Measurements from ENCODE around the gene MAPK1.
"Not testable (repeated sequence)": the region's sequence is repeated elsewhere in the genome, so short reads cannot be mapped to it uniquely, and the experiment has no call there.

MAPK1 gene

DNA sequence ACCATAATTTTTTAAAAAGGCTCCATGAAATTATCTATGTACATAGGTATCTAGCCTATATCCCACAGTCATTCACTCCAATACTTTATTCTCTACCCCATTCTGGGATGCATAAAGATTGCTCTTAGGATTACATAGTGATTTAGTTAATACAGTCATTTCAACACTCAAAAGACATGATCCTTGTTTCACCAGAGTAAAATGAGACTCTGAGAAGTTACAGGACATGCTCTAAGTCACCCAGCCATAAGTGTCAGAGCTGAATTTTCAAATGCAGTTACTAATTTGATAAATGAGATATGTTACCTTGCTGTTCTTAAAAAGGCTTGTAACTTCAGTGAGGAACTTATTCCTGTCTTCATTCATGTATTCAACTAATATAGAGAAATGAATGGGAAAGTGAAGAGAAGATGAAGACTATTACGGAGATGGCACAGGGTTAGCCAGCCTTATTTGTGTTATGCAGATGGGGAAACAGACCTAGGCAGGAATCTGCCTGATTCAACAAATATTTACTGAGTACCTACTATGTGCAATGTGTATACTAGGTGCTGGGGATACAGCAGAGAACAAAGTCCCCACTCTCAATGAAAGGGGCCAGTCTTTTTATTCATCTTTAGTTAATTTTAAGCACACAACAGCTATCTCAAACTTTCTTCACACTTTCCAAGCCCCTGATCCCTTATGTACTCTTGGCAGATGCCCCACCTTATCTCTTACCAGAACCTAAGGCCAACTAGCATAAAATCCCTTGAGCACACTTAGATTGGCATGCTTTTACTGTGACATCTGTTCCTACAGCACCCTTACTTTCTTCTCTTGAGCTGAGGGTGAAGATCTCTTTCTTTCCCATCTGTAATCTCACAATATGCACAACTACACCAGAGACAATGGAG is 21.6 kb downstream of the MAPK1 start:
- DNase-seq: no peak

DNA sequence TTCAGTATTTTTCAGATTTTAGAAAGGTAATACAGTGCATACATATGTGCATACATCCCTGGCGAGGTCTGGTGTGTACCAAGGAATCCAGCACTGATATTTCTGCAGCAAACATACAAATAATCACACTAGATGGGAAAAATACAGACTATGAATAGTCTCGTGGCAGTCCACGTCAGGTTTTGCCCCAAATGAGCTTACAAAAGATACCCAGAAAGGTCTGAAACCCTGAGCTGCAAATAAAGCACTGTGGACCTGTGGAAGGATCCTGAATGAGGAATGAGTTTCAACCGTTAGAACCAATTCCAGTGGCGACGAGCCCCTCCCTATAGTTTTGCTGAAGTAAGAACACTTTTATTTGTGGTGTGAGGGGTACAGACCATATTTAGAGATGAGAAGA is 24.5 kb downstream of the MAPK1 start:
- DNase-seq: no peak

DNA sequence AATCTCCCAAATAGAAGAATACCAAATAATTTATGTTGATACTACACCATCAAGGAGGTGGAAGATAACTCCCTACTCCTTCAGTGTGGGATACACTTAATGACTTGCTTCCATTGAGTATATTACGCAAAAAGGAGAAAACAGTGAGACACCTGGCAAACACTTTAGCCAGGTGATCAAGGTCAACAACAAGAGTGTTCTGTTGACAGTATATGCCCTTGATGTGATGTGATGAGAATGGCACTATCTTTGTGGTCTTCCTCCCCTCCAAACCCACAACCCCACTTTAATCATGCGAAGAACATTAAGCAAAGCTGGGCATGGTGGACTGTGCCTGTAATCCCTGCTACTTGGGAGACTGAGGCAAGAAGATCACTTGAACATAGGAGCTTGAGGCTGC is 26.0 kb downstream of the MAPK1 start:
- DNase-seq: no peak

DNA sequence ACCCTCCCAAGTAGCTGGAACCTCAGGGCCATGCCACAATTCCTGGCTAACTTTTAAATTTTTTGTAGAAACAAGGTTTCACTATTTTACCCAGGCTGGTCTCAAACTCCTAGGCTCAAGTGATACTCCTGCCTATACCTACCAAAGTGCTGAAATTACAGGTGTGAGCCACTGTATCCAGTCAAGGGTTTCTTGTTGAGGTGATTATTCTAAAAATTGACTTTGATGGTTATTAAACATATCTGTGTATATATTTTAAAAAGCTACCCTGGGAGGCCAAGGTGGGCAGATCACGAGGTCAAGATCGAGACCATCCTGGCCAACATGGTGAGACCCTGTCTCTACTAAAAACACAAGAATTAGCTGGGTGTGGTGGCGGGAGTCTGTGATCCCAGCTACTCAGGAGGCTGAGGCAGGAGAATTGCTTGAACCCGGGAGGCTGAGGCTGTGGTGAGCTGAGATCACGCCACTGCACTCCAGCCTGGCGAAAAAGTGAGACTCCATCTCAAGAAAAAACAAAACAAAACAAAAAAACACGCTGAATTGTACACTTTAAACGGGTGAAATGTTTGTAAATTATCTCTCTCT is 27.1 kb downstream of the MAPK1 start:
- DNase-seq: no peak

DNA sequence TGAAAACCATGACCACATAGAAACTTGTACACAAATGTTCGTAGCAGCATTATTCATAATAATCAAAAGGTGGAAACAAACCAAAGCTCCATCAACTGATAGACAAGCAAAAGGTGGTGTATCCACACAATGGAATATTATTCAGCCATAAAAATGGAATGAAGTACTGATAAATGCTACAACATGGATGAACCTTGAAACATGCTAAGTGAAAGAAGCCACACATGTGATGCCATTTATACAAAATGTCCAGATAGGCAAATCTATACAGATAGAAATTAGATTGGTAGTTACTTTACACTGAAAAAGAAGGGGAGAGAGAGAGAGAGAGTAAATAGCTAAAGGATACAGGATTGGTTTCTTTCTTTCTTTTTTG is 27.7 kb downstream of the MAPK1 start:
- DNase-seq: no peak

DNA sequence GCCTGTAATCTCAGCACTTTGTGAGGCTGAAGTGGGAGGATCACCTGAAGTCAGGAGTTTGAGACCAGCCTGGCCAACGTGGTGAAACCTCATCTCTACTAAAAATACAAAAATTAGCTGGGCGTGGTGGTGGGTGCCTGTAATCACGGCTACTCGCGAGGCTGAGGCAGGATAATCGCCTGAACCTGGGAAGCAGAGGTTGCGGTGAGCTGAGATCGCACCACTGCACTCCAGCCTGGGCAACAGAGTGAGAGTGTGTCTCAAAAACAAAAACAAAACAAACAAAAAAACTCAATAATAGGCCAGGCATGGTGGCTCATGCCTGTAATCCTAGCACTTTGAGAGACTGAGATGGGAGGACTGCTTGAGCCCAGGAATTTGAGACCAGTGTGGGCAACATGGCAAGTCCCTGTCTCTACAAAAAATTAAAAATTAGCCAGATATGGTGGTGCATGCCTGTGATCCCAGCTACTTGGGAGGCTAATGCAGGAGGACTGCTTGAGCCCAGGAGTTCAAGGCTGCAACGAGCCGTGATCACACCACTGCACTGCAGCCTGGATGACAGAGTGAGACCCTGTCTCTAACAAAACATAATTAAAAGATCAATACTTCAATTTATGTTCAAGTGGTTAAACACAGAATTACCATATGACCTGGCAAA is 28.2 kb downstream of the MAPK1 start:
- DNase-seq: not testable (repeated sequence)

DNA sequence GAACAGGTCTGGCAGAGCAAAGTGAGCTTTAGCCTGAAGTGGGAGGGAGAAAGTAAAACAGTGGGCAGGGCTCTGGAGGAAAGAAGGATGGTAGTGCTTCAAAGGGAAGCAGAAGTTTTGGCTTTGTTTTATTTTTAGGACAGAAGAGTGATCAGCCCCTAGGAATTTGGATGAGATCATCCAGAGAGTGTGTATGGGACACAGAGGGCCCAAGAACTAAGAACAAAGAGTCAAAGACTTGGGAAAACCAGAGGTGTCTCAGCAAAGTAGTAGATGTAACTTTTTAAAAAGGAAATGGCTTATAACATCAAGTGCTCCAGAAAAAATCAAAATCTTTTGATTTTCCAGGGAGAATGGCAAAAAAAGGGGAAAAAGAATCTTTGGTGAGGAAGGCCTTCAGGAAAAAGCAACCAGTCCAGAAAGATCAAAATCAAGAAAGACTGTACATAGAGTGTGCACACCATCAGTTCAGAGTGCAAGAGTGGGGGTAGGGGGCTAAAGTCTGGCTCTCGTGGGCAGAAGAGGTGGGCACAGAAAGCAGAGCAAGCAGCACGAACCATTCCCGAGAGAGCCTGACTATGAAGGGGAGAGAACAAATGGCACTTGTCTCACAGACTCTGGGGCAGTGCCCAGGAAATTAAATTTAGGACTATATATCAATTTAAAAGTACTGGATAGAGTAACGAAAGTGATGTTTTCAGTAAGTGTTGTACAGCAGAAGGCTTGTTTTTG is 30.0 kb downstream of the MAPK1 start:
- DNase-seq: peak; percentile 91

DNA sequence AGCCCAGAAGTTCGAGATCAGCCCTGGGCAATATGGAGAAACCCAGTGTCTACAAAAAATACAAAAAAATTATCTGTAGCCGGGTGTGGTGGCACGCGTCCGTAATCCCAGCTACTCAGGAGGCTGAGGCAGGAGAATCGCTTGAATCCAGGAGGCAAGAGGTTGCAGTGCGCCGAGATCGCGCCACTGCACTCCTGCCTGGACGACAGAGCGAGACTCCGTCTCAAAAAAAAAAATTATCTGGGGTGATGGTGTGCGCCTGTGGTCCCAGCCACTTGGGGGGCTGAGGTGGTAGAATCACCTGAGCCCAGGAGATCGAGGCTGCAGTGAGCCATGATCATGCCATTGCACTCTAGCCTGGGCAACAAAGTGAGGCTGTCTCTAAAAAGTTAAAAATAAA is 31.0 kb downstream of the MAPK1 start:
- DNase-seq: not testable (repeated sequence)

DNA sequence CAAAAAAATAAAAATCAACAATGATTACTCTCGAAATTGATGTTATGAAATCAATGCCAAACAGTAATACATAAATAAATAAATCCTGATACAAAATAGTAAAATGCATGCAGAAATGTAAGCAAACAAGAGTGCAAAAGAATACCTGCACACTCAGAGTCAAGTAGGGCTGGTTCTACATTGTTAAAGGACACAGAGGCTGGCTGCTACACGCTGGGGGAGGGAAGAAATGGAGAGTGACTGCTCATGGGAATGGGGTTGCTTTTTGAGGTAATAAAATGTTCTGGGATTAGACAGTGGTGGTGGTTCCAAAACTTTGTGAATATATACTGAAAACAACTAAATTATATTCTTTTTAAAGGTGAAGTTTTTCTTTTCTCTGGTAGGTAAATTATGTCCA is 32.1 kb downstream of the MAPK1 start:
- no peak for DNase-seq

DNA sequence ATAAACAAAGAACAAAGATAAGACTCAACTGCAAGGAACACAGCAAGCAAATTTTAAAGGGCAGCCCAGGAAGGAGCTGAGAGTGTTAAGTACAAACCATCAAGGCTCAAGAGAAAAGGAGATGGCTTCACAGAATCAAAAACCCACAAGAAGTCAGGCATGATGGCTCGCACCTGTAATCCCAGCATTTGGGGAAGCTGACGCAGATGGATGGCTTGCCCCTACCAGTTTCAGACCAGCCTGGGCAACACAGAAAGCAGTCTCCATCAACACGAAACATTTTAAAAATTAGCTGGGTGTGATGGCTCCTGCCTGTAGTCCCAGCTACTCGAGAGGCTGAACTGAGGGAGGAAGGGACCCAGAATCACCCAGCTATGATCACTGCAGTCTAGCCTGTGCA is 32.6 kb downstream of the MAPK1 start:
- no peak for DNase-seq

DNA sequence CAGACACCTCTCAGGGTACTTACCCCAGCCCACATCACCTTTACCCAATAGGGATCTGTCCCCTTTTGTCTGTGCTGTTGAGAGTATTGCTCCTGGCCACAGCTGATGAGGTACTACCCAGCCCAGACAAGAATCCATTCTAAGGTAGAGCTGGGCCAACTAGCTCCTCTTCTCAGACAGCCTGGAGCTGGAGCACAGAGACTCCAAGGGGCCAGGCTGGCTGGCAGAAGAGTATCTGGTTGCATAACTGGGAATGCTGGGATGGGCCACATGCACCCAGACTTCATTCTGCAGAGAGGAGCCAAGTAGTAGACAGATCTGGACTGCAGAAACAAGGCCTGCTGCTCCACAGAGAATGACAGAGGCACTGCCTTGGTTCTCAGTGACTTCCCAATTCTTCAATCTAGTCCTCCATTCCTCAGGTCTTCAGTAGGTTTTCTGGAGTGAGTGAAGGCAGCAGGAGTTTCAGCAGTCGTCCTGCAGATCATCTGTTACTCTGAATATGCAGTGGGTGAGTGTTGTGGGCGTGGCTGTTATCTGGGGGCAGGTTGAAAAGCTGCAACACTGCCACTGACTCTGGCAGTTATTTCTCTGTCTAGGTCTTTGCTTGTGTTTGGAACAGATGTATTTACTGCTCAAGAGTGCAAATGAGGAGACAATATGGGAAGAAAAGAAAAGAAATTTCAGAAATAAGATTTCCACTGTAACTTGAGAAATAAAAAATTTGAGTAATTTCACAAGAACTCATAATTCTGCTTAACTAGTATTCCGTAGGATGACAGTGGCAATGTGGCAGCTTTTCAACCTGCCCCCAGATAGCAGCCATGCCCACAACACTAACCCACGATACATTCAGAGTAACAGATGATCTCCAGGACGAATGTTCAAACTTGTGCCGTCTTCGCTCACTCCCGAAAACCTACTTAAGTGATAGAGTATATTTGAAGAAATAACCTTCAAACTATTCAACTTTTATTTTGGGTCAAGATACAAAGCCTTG is 34.9 kb downstream of the MAPK1 start:
- no peak for DNase-seq

DNA sequence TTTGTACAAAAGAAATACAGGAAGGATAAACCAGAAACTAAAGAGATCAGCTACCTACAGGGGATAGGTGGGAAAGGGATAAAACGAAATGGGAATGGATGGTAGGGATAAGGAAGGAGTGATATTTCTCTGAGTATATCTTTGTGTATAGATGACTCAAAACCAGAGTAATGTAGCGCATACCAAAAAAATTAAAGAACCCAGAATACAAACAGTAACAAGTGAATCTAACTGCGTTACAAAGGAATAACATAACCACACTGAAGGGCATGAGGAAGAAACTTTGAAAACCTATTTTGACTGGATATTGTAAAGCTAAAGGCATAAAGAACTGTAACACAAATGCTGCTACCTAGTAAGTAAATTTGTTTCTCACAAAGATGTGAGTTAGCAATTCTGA is 37.9 kb downstream of the MAPK1 start:
- no peak for DNase-seq

DNA sequence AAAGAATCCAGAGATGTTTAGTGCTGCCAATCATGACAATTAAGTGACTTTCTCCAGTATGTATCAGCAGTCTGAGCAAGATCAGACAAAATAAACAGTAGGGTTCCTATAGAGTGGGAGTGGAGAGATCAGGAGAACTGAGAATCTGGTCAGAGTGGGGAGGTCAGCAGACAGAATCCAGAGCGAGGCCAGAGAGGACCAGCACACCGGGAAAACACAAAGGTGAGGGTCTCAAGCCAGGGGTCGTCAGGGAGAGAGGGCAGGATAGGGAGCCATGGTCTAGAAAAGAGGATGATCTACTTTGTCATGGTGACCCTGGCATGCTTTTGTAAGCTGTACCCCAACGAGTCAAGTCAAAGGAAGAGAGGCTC is 39.2 kb downstream of the MAPK1 start:
- DNase-seq: no peak

DNA sequence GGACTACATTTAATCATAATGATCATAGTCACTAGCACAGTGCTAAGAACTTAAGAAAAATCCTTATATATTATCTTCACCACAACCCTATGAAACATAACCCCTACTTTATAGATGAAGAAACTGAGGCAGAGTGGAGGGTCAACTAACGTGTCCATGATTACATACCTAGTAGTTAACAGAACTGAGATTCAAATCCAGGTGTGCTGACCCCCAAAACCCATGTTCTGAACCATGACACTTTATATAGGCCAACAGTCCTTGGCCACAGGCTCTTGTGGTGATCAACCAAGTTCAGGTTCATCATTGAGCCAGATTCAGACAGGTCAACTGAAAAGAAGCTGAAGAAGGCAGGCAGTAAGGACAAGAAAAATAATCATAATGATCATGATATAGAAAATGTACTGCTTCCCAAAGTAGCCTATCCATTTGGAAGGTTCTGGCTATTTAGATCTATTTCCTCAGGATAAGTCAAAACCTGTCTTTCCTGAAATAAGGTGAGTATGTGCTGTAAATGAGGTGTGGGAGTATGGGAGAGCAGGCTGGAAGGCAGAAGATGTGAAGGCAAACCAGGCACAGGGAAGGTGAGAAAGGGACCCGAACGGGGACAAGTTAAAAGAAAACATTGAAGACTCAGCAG is 39.7 kb downstream of the MAPK1 start:
- DNase-seq: no peak

DNA sequence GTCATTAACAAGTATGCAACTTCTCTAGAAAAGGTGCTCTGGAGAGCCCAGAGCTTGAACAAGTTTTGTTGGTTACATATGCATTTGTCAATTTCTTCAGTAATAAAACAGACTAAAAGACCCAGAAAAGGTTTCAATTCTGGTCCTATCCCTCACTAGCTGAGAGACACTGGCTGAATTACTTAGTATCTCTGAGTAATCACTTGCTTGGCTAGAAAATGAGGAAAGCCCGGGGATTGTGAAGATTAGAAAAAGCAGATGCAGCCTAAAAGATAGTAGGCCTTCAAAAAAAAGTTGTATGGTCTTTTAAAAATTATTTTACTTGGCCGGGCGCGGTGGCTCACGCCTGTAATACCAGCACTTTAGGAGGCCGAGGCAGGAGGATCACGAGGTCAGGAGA is 41.2 kb downstream of the MAPK1 start:
- DNase-seq: no peak

DNA sequence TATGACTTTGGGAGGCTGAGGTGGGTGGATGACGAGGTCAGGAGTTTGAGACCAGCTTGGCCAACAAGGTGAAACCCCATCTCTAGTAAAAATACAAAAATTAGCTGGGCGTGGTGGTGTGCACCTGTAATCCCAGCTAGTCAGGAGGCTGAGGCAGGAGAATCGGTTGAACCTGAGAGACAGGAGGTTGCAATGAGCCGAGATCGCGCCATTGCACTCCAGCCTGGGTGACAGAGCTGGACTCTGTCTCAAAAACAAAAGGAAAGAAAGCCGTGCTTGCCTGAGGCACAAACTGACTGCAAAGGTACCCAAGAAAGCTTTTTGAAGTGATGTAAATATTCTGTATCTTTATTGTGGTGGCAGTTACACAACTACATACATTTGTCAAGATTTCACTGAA is 42.5 kb downstream of the MAPK1 start:
- not testable (repeated sequence) for DNase-seq

DNA sequence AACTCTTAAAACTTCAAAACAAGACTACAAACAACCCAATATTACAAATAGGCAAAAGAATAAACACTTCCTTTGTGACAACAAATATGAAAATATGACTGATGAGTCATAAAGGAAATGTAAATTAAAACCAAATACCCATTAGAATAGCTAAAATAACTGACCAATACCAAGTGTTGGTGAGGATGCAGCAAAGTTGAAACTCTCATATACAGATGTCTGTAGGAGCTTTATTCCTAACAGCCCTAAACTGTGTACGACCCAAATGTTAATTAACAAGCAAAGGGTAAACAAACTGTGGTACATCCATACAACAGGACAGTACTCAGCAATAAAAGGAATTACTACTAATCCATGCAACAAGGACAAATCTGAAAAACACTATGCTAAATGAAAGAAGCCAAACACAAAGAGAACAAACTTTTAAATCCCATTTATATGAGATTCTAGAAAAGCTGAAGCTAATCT is 43.0 kb downstream of the MAPK1 start:
- no peak for DNase-seq

DNA sequence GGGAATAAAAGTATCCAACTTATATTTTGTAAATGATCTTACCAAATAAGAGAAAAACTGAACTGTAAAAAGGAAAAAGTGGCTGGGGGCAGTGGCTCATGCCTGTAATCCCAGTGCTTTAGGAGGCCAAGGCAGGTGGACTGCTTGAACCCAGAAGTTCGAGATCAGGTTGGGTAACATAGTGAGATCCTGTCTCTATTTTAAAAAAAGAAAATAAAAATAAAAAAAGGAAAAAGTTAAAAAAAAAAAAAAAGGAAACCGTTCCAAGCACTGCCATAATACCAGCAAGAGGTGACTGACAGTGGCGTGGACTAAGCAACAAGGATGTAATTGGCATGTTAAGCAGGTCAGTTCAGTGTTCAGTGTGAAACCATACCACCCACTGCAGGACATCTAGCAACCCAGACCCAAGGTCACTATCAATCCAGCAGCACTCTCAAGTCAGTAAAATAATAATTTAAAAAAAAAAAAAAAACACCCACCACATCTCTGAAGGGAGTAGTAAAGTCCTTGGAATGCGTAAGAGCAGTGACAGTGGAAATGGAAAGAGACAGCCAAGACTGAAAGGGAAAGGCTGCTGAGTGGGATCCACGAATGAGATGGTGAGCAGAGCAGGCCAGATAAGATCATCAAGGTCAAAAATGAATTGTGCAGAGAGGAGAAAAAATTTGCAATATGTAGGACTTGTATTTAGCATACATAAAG is 43.6 kb downstream of the MAPK1 start:
- peak; percentile 37 for DNase-seq

DNA sequence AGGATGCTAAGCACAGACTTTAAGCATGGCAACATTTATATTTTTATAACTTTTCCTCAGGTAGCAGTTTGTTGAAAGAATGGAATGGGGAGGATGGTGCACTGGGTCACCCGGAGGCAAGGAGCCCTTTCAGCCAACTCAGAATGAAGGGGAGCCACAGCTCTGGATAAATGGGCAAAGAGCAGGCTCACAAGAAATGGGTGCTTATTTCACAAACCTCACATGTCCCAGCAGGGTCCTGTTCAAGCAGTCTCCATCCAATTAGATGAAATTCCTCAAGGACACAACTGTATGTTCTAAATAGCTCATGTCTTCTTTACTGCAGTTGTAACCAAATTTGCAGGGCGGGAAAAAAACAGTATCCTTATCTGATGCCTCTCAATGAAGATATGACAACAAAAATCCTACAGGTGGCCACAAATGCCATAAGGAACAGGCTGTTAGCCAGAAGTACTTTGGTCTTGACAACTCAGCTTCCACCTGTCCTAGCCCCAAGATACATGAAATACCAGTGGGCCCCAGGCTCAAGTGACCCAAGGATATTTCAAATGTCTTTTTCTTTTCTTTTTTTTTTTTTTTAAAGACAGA is 48.2 kb downstream of the MAPK1 start:
- DNase-seq: no peak

DNA sequence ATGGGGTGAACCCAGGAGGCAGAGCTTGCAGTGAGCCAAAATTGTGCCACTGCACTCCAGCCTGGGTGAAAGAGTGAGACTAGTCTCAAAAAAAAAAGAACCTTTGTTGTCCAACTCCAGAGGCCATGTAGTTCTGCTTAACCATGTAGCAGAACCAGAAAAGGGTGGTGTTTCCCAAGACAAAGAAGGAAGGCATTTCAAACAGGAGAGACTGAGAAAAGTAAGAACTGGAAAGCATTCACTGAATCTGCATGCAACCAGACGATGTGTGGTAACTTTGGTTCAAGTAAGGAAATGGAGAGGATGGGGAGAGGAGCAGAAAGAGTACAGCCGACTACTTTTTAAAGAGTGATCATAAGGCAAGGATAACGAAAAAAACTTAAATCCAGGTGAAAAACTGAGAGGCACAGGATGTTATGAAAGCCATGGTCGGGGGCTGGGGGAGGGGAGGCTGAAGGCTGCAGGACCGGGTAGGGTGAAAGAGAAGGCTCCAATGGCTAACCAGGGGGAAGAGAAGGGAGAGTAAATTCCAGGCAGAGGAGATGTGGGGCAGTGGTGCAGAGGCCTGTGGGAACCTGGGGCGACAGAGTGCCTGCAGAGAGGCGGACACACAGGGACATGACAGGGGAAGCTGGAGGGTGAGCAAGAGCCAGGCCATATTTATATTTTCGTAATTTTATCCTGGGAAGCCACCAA is 48.8 kb downstream of the MAPK1 start:
- no peak for DNase-seq
